HG03521 (cell line): ENCODE measurements around the gene UPK1B.

ENCODE experiments used
- ATAC-seq: cut with Tn5 transposase; IDR thresholded peaks from one replicate; pipeline ENCODE4 v1.9.1; 2021; ENCODE audit warnings: mild to moderate bottlenecking, moderate library complexity; ENCODE audit not compliant: unreplicated experiment

Gene UPK1B

DNA sequence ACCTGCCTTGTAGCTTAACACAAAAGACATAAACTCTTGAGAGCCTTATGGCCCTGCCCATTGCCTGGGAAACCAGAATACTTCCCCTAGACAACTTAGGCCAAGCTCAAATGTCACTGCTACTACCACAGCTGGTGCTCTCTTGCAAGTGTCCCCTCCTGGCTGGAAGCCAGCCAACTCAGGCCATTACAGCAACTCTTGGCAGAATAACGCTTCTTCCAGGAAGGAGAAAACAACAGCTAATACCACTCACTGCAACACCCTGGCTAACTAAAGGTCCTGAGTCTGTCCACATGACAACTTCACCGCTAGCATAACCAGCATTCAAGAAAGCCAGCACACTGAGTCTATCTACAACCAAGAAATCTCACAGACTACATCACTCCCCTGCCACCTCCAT is 72.4 kb downstream of the UPK1B start:
- ATAC-seq: no peak
